Activated CD8-positive, alpha-beta memory T cell treated with anti-CD3 and anti-CD28 coated beads for 48 hours (primary cell): ENCODE measurements around the gene DIAPH3.
"Not testable (repeated sequence)": the region's sequence is repeated elsewhere in the genome, so short reads cannot be mapped to it uniquely, and the experiment has no call there.

Experiments used
- DNase-seq, 3 experiments: peaks; one replicate each; pipeline ENCODE4 v3.0.0-alpha.2; 2020; ENCODE audit warnings: low read depth in 2 of 3, low spot score in 2 of 3

The DIAPH3 gene

GRCh38 chr13:60163478-60164233 is at the start of gene DIAPH3:
Gene DIAPH3, minus strand, starts transcription at chr13:60163928. Its CDS starts 162 bp downstream, at chr13:60163766.
- peak; percentile 79 to 89 (median 85) for DNase-seq

GRCh38 chr13:60213236-60213744 is 49.6 kb upstream of the DIAPH3 start:
- DNase-seq, result no peak

- no peak for DNase-seq
These were observed 47.8 kb upstream of the DIAPH3 start for GRCh38 chr13:60211548-60211947.

GRCh38 chr13:60210510-60211330 is 47.0 kb upstream of the DIAPH3 start:
- DNase-seq, result no peak

GRCh38 chr13:60205499-60205898 is 41.8 kb upstream of the DIAPH3 start:
- DNase-seq, result not testable (repeated sequence)

- no peak for DNase-seq
These were observed 37.6 kb upstream of the DIAPH3 start for GRCh38 chr13:60201286-60201685.

- not testable (repeated sequence) for DNase-seq
These were observed 32.2 kb upstream of the DIAPH3 start for GRCh38 chr13:60195893-60196292.

GRCh38 chr13:60182907-60183306 is 19.2 kb upstream of the DIAPH3 start:
- DNase-seq, result no peak

GRCh38 chr13:60178327-60178726 is 14.6 kb upstream of the DIAPH3 start:
- DNase-seq, result no peak

- no peak for DNase-seq
These were observed 11.8 kb upstream of the DIAPH3 start for GRCh38 chr13:60175571-60175970.

GRCh38 chr13:60174113-60174512 is 10.4 kb upstream of the DIAPH3 start:
- DNase-seq, result no peak

- DNase-seq, result no peak
These were observed 8.4 kb upstream of the DIAPH3 start for GRCh38 chr13:60172111-60172510.

GRCh38 chr13:60170414-60170813 is 6.7 kb upstream of the DIAPH3 start:
- DNase-seq, result no peak

GRCh38 chr13:60169239-60170031 is 5.7 kb upstream of the DIAPH3 start:
- DNase-seq, result no peak

- no peak for DNase-seq
These were observed 3.4 kb upstream of the DIAPH3 start for GRCh38 chr13:60167121-60167520.

GRCh38 chr13:60165391-60166099 is 1.8 kb upstream of the DIAPH3 start:
- no peak for DNase-seq

GRCh38 chr13:60164234-60164889 is 634 bp upstream of the DIAPH3 start:
- no peak for DNase-seq

GRCh38 chr13:60162096-60162495 is 1.6 kb downstream of the DIAPH3 start:
- no peak for DNase-seq

GRCh38 chr13:60158321-60158801 is 5.4 kb downstream of the DIAPH3 start:
- DNase-seq, result no peak

GRCh38 chr13:60155978-60156377 is 7.8 kb downstream of the DIAPH3 start:
- DNase-seq, result no peak
